ENCODE measurements around the gene ZMYND8.

Gene ZMYND8

DNA sequence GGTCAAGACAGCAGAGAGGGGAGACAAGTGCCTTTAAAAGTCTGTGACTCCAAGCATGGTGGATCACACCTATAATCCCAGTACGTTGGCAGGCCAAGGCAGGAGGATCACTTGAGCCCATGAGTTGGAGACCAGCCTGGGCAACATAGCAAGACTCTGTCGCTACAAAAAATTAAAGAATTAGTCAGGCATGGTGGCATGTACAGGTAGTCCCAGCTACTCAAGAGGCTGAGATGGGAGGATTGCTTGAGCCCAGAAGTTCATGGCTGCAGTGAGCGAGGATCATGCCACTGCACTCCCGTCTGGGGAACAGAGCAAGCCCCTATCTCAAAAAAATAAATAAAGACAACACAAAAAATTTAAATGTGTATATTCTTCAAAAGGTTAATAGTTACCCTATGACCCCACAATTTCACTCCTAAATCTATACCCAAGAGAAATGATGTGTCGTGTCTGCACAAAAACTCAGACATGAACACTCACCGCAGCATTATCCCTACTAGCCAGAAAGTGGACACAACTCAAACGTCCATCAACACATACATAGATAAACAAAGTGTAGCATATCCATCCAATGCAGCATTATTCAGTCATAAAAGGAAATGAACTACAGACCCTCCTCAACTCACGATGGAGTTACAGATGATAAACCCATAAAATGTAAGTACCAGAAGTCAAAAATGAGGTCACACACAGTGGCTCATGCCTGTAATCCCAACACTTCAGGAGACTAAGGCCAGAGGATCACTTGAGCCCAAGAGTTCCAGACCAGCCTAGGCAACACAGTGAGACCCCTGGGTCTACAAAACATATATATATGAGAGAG is 23.9 kb downstream of the ZMYND8 start:
- DNase-seq (ENCODE audit: low spot score) = no peak

DNA sequence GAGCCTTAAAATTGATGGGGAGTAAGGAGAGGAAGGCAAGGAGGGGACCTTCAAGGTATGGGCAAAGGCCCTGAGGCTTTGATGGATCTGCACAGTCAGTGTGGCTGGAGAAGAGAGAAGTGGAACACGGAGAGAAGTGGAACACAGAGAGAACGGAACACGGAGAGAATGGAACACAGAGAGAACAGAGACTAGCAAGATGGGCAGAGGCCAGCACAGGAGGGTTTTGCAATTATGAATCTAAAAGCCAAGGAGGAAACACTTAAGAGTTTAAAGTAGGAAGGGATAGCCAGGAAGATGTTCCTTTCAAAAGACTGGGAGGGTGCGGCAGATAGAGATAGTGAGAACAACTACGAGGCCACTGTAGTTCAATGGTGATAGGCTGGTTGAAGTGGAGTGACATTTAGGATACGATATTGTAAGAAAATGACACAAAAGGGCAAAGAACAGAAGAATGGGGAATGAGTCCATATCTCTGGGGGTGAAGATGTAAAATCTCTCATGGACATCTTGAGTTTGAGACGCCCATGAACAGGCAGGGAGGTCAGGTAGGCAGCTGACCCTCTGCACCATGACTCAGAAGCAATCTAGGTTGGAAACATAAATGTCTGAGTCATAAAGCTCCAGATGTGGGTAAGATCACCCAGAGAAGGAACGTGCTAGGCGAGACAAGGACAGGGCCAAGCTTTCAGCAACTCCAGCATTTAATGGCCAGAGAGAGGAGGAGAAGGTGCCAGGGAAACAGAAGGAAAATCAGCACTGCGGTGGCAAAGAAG is 25.4 kb downstream of the ZMYND8 start:
- DNase-seq (ENCODE audit: low spot score) = peak; percentile 81

DNA sequence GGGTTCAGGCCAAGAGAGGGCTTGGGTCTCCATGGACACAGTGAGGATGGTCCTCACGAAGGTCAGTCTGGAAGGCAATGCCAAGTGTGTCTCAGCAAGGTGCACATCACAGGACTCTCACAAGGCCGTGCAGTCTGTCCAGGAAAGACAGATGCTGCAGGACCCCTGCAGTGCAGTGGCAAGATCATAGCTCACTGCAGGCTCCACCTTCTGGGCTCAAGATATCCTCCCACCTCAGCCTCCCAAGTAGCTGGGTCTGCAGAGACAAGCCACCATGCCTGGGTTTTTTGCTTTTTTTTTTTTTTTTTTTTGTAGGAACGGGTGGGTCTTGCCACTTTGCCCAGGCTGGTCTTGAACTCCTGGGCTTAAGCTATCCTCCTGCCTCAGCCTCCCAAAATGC is 26.4 kb downstream of the ZMYND8 start:
- no peak for DNase-seq (ENCODE audit: low spot score)

DNA sequence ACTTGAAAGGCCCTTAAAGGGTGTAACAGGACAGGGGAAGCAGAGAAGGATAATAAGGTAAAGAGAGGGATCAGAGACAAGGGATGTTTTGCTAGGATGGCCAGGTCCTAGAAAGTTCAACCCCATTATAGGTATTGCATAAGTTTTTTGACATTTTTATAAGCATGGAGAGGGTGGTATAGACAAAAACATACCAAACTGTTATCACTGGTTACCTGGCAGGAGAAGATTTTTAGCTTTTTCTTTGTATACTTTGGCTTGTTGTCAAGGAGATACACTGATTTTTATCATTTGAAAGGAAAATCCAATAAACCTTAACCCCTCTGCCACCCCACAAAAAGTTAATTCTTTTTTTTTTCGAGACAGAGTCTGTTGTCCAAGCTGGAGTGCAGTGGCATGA is 28.4 kb downstream of the ZMYND8 start:
- DNase-seq (ENCODE audit: low spot score) = no peak

DNA sequence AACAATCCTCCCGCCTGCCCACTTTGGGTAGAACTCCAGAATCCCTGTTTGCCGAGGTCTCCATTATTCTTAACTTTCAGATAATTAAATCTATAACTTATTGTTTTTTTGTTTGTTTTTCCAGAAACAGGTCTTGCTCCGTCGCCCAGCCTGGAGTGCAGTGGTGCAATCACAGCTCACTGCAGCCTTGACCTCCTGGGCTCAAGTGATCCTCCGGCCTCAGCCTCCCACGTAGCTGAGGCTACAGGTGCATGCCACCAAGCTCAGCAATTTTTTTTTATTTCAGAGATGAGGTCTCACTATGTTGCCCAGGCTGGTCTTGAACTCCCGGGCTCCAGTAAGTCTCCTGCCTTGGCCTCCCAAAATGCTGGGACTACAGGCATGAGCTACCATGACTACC is 28.8 kb downstream of the ZMYND8 start:
- DNase-seq (ENCODE audit: low spot score) = no peak

DNA sequence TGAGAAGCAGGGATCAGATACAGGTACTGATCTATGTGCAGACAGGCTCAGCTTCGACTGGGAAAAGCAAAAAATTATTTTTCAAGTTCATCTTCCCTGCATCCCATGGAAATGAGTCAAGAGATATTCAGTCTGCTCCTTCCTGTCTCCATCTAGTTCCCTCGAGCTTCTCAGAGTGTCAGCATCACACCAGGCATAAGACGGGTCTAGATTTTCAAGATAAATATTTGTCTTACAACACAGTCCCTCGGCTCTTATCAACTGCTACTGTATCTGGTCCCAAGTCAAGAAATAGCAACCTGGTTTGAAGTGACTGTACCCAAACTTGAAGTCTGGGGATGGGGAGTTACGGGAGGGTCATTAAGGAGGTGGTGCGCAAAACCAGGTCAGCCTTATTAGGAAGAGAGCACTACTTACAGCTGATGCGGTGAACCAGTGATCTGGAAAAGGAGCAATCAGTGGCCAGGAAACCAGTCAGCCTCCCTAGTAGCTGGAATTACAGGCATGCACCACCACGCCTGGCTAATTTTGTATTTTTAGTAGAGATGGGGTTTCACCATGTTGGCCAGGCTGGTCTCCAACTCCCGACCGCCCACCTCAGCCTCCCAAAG is 29.7 kb downstream of the ZMYND8 start:
- no peak for DNase-seq (ENCODE audit: low spot score)

DNA sequence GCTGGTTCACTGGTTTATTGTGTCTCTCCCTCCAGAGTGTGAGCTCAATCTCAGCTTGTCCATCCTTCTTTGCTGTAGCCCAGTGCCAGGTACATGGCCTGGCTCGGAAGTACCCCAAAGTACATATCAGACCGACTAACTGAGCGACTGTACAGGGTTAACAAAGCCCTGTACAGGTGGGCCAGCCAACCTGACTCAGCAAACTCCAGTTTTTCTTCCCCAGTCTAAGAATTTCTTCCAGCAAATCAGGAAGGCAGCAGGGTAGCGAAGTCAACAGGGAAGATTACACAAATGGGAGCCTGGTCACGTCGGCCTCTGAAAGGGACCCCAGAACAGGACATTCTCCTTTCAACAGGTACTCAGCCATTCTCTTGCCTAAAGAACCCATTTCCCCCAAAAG is 31.3 kb downstream of the ZMYND8 start:
- DNase-seq (ENCODE audit: low spot score) = no peak

DNA sequence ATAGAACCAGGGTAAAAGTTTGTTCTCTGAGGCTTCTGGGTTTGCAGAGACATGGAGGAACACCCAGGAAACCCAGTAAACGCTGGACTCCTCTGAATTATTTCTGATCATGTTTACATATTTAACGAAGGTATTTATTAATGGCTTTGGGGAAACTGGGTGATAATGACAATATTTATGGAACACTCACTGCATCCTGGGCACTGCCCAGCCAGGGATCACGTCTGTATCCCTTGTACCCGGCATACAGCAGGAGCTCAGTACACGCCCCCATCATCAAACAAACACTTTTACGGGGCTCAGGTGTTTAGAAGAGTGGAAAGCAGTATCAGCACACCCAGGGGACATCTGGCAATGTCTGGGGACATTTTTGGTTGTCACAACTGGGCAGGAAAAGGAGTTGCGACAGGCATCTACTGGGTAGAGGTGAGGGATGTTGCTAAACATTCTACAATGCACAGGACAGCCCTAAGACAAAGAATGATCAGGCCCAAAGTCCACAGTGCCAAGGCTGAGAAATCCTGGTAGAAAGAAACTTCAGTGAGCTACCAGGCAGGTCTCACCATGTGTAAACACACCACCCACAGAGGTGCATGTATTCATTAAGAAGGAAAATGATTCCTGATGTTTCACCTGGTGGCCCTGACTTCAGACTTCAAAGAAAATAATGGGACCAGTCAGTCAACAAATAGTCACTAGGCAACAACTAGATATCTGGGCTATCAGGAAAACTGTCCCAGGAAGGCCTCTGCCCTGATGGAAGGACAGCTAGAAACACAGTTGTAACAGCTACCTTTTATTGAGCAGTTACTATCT is 35.3 kb downstream of the ZMYND8 start:
- no peak for DNase-seq (ENCODE audit: low spot score)

DNA sequence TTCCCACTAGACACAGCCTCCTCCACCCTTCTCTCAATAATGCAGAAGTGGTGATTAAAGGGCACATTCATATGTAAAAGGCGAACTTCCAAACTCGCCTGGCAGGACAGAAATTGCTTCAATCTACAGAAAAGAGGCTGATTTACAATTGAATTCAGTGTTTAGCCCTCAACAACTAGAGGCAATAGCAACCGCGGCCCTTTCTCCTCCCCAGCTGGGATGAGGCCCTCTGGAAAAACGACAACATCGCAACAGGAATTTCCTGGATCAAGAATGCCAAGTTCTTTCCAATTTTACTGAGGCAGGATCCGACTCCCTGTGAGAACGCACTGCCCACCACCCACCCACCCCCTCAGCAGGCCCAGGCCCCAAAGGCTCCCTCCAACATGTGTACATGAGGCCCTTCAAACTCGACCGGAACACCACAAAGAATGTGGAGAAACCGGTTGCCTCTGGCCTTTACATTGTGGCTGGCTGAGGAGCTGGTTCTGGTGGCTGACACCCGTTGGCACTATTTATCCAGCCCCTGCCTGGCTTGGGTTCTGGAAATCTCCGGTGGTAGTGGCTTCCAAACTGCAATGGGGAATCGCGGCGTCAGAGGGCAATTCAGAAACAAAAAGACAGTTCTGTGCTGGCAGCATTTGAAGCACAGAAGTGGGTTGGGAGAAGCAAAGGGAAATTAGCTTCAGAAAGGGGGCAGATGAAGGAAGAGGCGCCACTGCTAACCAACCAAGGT is 36.8 kb downstream of the ZMYND8 start:
- DNase-seq (ENCODE audit: low spot score) = no peak

DNA sequence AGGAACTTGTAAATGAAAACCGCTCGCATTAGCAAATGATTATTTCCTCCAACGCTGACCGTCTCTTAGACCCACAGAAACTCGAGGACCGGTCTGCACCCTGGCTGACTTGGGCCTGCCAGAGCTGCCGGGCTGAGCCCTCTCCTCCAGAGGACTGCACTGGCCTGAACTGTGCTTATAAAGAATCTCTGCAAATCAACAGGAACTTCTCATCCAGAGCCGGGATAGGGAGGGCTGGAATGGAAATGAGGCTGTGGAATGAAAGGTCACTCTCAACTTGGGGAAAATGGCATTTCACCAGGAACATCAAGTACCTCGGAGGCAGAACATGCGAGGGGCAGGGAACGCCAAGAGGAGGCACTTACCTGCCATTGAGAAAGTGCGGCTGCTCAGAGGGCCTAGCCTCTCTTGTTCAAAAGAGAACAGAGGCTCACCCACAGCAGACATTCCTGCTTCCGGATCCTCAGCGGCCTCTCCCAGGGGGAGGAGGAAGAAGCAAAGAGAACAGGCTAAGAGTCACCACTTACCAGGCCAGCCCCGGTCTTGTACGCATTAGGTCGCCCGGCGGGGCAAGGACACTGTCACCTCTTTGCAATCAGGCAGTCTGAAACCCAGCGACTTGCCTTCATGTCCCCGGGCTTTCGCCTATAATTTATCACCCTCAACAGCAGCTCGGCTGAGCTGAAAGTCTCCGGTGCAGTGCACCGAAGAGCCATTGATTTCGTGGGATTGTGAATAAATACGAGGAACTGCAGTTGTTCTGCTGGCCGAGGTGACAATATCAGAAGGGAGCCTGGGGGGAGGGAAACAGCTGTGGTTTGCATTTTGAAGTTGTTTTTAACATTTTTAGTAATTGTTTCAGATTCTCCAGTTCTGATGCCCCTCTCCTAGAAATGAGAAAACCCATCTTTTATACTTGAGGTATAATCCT is 37.6 kb downstream of the ZMYND8 start:
- peak; percentile 52 for DNase-seq (ENCODE audit: low spot score)

DNA sequence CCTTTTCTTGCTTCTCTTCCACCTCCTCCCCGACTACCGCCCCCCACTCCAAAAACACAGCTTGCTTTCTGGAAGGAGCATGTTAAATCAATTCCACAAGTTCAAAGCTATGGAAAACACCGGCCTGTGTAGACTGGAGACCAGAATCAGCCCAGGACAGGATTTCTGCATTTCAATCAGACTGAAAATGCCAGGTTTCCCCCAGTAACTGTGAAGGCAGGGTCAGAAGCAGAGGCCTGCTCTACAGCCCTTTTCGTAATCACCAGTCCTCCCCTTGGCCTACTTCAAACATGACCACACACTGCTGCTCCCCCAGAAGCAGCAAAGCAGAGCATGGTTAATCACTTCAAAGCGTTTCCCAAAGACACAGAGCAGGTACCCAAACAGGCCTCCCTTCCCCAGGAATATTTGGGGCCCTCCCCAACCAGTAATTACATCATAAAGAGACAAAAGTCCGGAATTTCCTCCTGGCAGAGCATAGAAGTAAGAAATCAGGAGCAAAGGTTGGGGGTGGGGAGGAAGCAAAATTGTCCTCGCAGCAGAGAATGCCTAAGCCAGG is 38.4 kb downstream of the ZMYND8 start:
- DNase-seq (ENCODE audit: low spot score) = no peak

DNA sequence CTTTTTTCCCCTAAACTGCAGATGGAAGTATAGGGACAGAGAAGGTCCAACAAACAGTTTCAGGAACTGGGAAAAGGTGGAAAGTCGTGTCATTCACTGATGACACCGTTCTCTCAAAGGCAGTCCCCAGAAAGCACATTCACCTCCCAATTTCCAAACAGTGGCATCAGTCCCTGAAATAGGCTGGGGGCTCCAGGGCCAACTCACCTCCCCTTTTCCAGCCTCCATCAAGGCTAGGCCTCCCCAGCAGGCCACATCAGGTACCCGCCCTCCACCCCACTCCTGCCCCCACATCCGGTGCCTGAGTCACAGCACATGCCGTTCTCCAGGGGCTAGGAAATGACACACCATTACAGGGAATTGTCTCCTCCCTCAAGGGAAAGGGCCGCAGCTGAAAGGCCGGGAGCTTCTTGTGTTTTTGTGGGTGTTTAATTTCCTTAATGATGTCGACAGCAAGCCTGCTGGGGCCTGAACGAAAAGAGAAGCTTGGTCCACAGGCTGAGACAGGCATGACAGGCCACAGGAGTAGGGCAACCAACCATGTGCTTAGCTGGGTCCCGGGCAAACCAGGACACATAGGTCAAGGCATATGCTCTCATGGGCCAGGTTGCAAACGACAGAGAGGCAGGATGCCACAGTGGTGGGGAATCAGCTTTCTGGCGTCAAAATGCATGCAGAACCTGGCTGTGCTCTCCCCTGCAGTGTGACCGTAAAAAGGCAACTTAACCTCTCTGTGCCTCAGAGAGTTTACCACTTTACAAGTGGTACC is 39.2 kb downstream of the ZMYND8 start:
- DNase-seq (ENCODE audit: low spot score) = peak; percentile 55

DNA sequence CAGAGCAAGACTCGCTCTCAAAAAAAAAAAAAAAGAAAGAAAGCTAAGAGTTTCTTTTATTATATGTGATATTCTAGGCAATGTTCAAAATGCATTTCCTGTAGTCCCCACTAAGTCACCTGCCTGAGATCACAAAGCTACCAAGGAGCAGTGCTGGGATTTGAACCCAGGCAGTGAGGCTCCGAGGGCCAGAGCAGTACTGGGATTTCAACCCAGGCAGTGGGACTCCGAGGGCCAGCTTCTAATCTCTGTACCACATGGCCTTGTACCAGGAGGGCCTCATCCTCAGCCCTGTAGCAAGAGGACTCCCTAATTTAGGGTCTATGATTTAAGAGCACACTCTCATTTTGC is 39.7 kb downstream of the ZMYND8 start:
- no peak for DNase-seq (ENCODE audit: low spot score)

DNA sequence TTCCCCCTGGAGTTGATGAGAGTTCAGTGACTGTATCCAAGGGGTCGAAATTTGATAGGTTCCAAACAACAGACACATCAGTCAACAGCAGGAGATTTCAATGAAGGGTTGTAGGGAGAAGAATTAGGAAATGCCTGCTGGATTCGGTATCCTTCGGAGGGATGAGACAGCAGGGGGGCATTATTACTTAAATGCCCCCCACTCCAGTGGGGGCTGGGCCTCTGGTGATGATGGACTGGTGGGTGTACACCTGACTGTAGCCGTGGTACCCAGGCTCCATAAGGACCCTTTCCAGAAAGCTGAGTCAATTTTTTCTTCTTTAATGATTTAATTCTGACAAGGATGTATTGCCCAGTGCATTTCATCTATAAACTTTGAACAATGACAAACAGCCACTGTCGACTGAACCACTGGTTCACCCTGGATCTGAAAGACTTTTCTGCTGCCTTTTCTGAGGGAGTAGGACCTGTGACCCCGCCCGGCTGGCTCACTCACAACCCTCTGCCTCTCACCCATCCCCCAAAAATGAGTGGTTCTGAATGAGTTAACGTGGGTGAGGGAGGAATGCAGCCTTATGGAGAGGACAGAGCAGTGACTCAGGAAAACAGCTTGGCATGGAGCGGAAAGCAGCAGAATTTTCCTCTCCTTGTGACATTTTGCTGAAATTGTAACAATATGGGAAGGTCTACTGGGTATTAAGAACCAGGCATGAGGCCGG is 41.0 kb downstream of the ZMYND8 start:
- peak; percentile 48 for DNase-seq (ENCODE audit: low spot score)

DNA sequence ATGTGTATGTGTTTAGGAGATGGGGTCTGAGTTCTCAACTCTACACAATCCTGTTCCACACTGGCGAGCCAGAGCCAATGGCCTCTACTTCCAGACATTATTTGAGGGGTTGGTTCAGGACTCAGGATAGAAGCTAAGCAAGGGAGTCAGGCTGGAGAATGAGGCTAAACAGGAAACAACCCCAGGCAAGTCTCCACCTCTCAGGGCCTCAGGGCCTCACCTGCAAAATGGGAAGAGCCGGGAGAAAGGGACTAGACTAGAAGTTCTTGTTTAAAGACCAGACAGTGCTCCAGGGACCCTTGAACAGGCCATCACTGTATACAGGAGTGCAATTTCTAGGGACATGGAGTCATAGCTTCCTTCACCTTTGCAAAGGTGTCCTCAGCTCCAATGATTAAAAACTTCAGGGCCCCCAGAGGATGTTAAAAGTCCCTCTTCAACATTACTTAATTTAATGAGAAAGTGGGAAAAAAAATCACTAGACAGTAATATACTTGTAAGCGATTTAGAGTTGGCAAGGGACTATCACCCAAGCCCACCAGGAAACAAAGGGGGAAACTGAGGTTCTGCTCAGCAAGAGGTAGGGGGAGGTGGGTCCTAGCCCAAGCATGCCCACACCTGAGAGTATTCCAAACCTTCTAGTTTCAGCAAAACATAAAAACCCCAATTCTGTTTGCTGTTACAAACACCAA is 41.7 kb downstream of the ZMYND8 start:
- DNase-seq (ENCODE audit: low spot score) = no peak

DNA sequence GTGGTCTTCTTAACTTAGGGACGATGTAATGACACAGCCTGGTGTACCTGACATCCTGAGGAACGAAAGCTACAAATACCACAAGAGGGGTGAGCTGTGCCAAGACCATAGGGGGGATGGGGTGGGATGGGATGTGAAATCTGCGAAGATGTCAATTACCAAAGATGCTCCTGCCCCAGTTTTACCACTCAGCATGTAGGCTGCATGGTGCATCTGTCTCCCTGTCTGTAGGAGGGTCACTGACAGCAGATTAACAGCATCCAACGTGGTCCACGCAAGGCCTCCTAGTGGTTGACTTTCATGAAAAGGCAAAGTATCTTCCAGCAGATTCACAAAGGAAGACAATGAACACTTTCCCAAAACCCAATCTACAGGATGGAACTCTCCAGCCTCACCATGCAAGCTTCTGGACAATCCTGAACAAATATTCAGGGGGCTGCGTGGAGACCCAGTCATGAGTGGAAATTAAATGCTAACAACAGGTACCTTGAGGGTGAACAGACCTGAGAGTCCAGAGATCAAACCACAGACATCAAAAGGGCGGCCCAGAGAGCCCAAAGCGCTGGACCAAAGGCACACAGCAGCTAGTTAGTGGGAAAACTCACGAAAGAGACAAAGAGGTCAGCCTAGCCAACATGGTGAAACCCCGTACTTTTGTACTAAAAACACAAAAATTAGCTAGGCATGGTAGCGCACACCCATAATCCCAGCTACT is 44.4 kb downstream of the ZMYND8 start:
- DNase-seq (ENCODE audit: low spot score) = no peak

DNA sequence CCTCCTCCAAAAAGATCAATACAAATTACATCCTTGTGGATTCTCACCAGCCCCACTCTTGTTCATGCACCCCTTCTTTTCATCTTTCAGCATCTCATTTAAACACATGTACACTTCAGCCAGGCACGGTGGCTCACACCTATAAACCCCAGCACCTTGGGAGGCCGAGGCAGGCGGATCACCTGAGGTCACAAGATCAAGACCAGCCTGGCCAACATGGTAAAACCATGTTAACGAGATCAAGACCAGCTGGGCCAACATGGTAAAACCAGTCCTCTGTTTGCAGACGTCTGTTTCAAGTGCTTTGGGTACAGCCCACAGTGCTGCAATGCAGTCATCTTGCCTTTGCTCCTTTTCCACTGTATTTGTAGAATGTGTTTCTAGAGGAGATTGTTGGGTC is 45.3 kb downstream of the ZMYND8 start:
- no peak for DNase-seq (ENCODE audit: low spot score)

All from hematopoietic multipotent progenitor cell treated with erythropoietin and hydrocortisone succinate and interleukin-3 and kit ligand, for 15 days (in vitro differentiated cells).